Smooth muscle cell (in vitro differentiated cells): Measurements from ENCODE around the gene FAM186B. TPM values are rescaled to one million over a fixed set of nuclear protein-coding genes. Genes with fewer than 3 reads are reported as not detected.

ENCODE experiments used
- DNase-seq: peaks from one replicate; lab custom pipeline; 2025; ENCODE audit not compliant: unreplicated experiment; lab: John Stamatoyannopoulos, UW
- H2AFZ ChIP-seq: fragments of 200-600 bp; sonication (generic); 2 replicates; pipeline ENCODE4 v1.6.0; 2016; ENCODE audit warnings: antibody characterized with exemption, low read depth, mild to moderate bottlenecking
- H3F3A ChIP-seq: fragments of 200-600 bp; sonication (generic); 2 replicates; pipeline ENCODE4 v1.6.0; 2017; ENCODE audit warnings: antibody characterized with exemption, low read depth
- H3K27ac ChIP-seq: fragments of 200-600 bp; sonication (generic); 2 replicates; pipeline ENCODE4 v1.5.1; 2016; ENCODE audit warnings: low read depth, mild to moderate bottlenecking
- H3K27me3 ChIP-seq: fragments of 200-600 bp; sonication (generic); 2 replicates; pipeline ENCODE4 v1.6.1; 2016; ENCODE audit warnings: low read depth, mild to moderate bottlenecking
- H3K36me3 ChIP-seq: fragments of 200-600 bp; sonication (generic); 2 replicates; pipeline ENCODE4 v1.5.1; 2016; ENCODE audit warnings: low read depth
- H3K4me1 ChIP-seq: fragments of 200-600 bp; sonication (generic); 2 replicates; pipeline ENCODE4 v1.5.1; 2016; ENCODE audit warnings: low read depth
- H3K4me2 ChIP-seq: fragments of 200-600 bp; sonication (generic); 2 replicates; pipeline ENCODE4 v1.6.0; 2016; ENCODE audit warnings: mild to moderate bottlenecking
- H3K4me3 ChIP-seq: fragments of 200-600 bp; sonication (generic); 2 replicates; pipeline ENCODE4 v1.5.1; 2016; ENCODE audit warnings: mild to moderate bottlenecking
- H3K79me2 ChIP-seq: fragments of 200-600 bp; sonication (generic); 2 replicates; pipeline ENCODE4 v1.6.0; 2016; ENCODE audit warnings: low read depth, mild to moderate bottlenecking
- H3K9ac ChIP-seq: fragments of 200-600 bp; sonication (generic); 2 replicates; pipeline ENCODE4 v1.6.0; 2016; ENCODE audit warnings: low read depth
- H3K9me3 ChIP-seq: fragments of 200-600 bp; sonication (generic); replicated peaks from 2 replicates; pipeline ENCODE4 v1.5.1; 2016; ENCODE audit warnings: low read depth
- H4K20me1 ChIP-seq: fragments of 200-600 bp; sonication (generic); 2 replicates; pipeline ENCODE4 v1.6.0; 2016; ENCODE audit warnings: low read depth
- WGBS: methylation state at CpG from one replicate; pipeline ENCODE4 v1.1.7; 2016; ENCODE audit warnings: low lambda C conversion rate; 5-methylcytosine and 5-hydroxymethylcytosine counted together
- polyA plus RNA-seq: library from polyadenylated mRNA; unstranded; fragments of >200 nt; fragmentation: Nextera tagmentation; extraction: Ambion mirVana; gene quantifications from 2 replicates; pipeline ENCODE4 v1.2.1, GENCODE V29; 2016
- total RNA-seq: library from RNA; depleted of rRNA; stranded (reverse); fragments of >200 nt; gene quantifications from 2 replicates; pipeline ENCODE4 v1.2.3, GENCODE V29; 2014
- TF ChIP-seq, protein P1 (sequence below): fragments of 200-600 bp; sonication (generic); IDR thresholded peaks from 2 replicates; pipeline ENCODE4 v1.5.1; 2017; ENCODE audit warnings: borderline replicate concordance, mild to moderate bottlenecking, antibody characterized with exemption; ENCODE audit not compliant: insufficient read depth, poor library complexity, severe bottlenecking

Gene FAM186B
- total and polyA plus RNA-seq, 2 experiments from 2014 or later = 0.18 to 1.3 TPM

GRCh38 chr12:49557187-49557916 lies 48.1 kb downstream of the FAM186B start:
- Histone ChIP-seq H3F3A (no peaks in the 10 kb centered on the region), H3K79me2 (no peaks in the 10 kb centered on the region), H3K4me1 (no peaks in the 10 kb centered on the region), H2AFZ (no peak overlapping the region), H4K20me1 (no peaks in the 10 kb centered on the region), H3K9me3 (no peaks in the 10 kb centered on the region), H3K36me3 (no peaks in the 10 kb centered on the region), H3K27ac (no peak overlapping the region), H3K4me3 (no peak overlapping the region), H3K27me3 (no peaks in the 10 kb centered on the region), H3K9ac (no peak overlapping the region), H3K4me2 (no peak overlapping the region)
- WGBS = 97% methylated on average over 18 of the region's 18 CpGs
- DNase-seq = no peak
- TF ChIP-seq, protein P1, sequence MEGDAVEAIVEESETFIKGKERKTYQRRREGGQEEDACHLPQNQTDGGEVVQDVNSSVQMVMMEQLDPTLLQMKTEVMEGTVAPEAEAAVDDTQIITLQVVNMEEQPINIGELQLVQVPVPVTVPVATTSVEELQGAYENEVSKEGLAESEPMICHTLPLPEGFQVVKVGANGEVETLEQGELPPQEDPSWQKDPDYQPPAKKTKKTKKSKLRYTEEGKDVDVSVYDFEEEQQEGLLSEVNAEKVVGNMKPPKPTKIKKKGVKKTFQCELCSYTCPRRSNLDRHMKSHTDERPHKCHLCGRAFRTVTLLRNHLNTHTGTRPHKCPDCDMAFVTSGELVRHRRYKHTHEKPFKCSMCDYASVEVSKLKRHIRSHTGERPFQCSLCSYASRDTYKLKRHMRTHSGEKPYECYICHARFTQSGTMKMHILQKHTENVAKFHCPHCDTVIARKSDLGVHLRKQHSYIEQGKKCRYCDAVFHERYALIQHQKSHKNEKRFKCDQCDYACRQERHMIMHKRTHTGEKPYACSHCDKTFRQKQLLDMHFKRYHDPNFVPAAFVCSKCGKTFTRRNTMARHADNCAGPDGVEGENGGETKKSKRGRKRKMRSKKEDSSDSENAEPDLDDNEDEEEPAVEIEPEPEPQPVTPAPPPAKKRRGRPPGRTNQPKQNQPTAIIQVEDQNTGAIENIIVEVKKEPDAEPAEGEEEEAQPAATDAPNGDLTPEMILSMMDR = no peak

DNA sequence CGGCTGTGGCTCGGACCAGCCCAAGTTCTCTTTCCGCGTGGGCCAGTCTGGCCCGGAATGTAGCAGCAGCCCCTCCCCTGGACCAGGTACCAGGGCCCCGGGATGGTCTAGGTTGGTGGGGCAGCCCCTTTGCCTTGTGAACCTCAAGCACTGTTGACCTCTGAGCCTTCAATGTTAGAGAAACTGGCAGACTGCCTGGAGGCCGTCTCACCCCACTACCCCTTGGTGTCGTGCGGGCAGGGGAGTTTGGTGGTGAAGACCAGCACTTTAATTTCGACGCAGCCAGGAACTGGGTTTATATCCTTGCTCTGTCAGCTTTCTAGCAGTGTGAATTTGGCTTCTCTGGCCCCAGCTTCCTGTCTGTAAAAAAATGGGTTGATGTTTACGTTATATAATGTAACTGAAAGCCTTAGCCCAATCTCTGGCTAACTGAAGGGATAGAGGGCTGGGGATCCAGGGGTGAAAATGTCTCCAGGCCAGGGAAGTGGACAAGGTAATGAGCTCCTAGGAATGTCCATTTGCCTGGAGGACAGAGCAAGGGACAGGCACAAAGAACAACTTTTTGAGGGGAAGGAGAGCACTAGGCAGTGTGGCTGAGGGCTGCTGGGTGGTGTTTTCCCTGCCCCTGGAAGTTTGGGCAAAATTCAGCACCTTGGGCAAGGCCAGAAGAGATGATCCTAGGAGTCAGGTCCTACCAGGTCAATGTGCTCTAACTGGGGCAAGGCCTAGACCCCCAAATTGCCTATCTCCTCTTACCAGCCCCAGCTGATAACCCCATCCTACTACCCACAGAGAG lies 48.9 kb downstream of the FAM186B start:
- TF ChIP-seq, protein P1 = no peak
- H3K4me2 ChIP-seq = no peak overlapping the region
- no peaks in the 10 kb centered on the region for H3K36me3 ChIP-seq
- no peaks in the 10 kb centered on the region for H3F3A ChIP-seq
- no peaks in the 10 kb centered on the region for H3K27me3 ChIP-seq
- no peaks in the 10 kb centered on the region for H3K79me2 ChIP-seq
- no peak for DNase-seq
- no peaks in the 10 kb centered on the region for H3K9me3 ChIP-seq
- no peak overlapping the region for H3K9ac ChIP-seq
- H3K27ac ChIP-seq = no peak overlapping the region
- no peaks in the 10 kb centered on the region for H4K20me1 ChIP-seq
- no peak overlapping the region for H2AFZ ChIP-seq
- no peaks in the 10 kb centered on the region for H3K4me1 ChIP-seq
- WGBS = 96% methylated on average over 12 of the region's 12 CpGs
- no peak overlapping the region for H3K4me3 ChIP-seq

DNA sequence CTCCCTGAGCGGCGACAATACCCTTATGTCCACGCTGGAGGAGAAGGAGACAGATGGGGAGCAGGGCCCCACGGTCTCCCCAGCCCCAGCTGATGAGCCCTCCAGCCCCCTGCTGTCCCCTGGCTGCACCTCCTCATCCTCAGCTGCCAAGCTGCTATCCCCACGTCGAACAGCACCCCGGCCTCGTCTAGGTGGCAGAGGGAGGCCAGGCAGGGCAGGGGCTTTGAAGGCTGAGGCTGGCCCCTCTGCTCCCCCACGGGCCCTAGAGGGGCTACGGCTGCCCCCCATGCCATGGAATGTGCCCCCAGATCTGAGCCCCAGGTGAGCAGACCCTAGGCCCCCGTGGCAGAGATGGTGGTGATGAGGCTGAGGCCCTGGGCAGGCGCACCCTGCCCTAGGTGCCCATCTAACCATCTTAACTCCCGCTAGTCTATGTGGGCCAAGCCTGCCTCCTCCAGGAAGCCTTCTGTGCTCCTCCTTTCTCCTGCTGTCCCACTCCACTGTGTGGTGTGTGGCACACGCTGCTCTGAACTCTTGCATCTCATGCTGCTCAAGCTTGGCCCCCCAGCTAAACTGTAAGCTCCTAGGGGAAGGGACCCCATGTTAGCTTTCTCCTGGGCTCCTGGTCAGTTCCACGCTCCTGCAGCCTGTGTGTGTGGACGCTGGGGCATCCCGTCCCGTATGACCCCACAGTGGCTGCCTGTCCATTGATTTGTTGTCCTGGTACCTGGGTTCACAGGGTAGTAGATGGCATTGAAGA lies 49.6 kb downstream of the FAM186B start:
- Histone ChIP-seq H3K27ac (no peak overlapping the region), H3K79me2 (no peaks in the 10 kb centered on the region), H3K4me1 (no peaks in the 10 kb centered on the region), H3K27me3 (no peaks in the 10 kb centered on the region), H4K20me1 (no peaks in the 10 kb centered on the region), H3K9ac (no peak overlapping the region), H2AFZ (no peak overlapping the region), H3F3A (no peaks in the 10 kb centered on the region), H3K36me3 (no peaks in the 10 kb centered on the region), H3K4me3 (no peak overlapping the region), H3K9me3 (no peaks in the 10 kb centered on the region), H3K4me2 (no peak overlapping the region)
- TF ChIP-seq, protein P1 = no peak
- DNase-seq = no peak
- 94% methylated on average over 18 of the region's 18 CpGs for WGBS
